ENCODE measurements around the gene SDCBP2. TPM values are rescaled to one million over a fixed set of nuclear protein-coding genes. Genes with fewer than 3 reads are reported as not detected.

Gene SDCBP2
- total and polyA plus RNA-seq, 2 of the 8 experiments (the other 6 are each of a cell fraction or from before 2014, with no cell fraction given) = 4.2 to 6.7 TPM

GRCh38 chr20:1283522-1284510 lies 45.1 kb downstream of the SDCBP2 start:
- Histone ChIP-seq H4K5ac (ENCODE audit: insufficient read length, low read depth, low read length) (no peak overlapping the region), H2AFZ (ENCODE audit: low read length) (no peak overlapping the region), H2BK12ac (ENCODE audit: low read depth, low read length) (no peak overlapping the region), H2BK20ac (ENCODE audit: low read length) (no peak overlapping the region), H3K4ac (replicated peaks; ENCODE audit: insufficient read length, low read depth, low read length) (no peak overlapping the region), H3K18ac (ENCODE audit: extremely low read depth, low read length) (no peak overlapping the region), H3K56ac (replicated peaks; ENCODE audit: insufficient read length, low read depth, low read length) (no peak overlapping the region), H3K9ac (replicated peaks in 1 of 4; ENCODE audit: extremely low read depth in 1 of 4, low read depth in 3 of 4, low read length in 3 of 4) (no peak overlapping the region), H3K23ac (ENCODE audit: insufficient read length) (no peak overlapping the region), H3K23me2 (ENCODE audit: low read depth, low read length) (no peaks in the 10 kb centered on the region), H3K9me3 (ENCODE audit: insufficient read depth in 2 of 2, low read depth in 1 of 2, low read length in 1 of 2) (no peaks in the 10 kb centered on the region), H4K20me1 (replicated peaks in 1 of 2; ENCODE audit: control insufficient read depth in 1 of 2, insufficient read depth in 2 of 2, low read length in 2 of 2) (no peaks in the 10 kb centered on the region), H2BK5ac (ENCODE audit: low read depth, low read length) (no peak overlapping the region), H3K4me3 (ENCODE audit: extremely low read depth in 1 of 4, insufficient read depth in 2 of 4, low read depth in 3 of 4, low read length in 4 of 4) (no peak overlapping the region), H3K27ac (ENCODE audit: low read depth, low read length) (no peak overlapping the region), H4K91ac (replicated peaks; ENCODE audit: insufficient read length, low read length) (no peak overlapping the region), H2BK120ac (replicated peaks; ENCODE audit: low read depth, low read length) (no peak overlapping the region), H2BK15ac (ENCODE audit: low read length) (no peak overlapping the region), H3K27me3 (replicated peaks in 1 of 4; ENCODE audit: control insufficient read depth in 3 of 4, extremely low read depth in 1 of 4, insufficient read depth in 3 of 4, low read length in 3 of 4) (no peaks in the 10 kb centered on the region), H2AK5ac (ENCODE audit: low read depth, low read length) (no peak overlapping the region), H3K36me3 (ENCODE audit: control insufficient read depth in 2 of 4, insufficient read depth in 4 of 4, low read length in 3 of 4) (no peaks in the 10 kb centered on the region), H3K4me2 (ENCODE audit: insufficient read depth in 1 of 2, low read depth in 2 of 2, low read length in 2 of 2) (no peak overlapping the region), H4K8ac (ENCODE audit: extremely low read depth, insufficient read depth, low read length) (no peak overlapping the region), H3K79me2 (ENCODE audit: control insufficient read depth in 1 of 2, insufficient read depth in 2 of 2, low read length in 2 of 2) (no peaks in the 10 kb centered on the region), H3K4me1 (replicated peaks in 1 of 4; ENCODE audit: control insufficient read depth in 3 of 4, insufficient read depth in 4 of 4, low read length in 3 of 4) (0 out of 7 replicates have a peak, but pooled peaks cover 0 to 2% (median under 1%) of the 10 kb centered on the region in 4 experiments), H3K14ac (ENCODE audit: insufficient read length) (no peak overlapping the region), H3K79me1 (ENCODE audit: low read depth, low read length) (no peaks in the 10 kb centered on the region)
- ChIA-PET CTCF (ENCODE audit: partially characterized antibody) (interaction anchor here (0.7 to 2.0 kb wide), 6 partner anchors 8 to 182 kb away, joined by 3 to 11 read pairs (median 4); no protein-coding TSS in a partner anchor), POLR2A (ENCODE audit: partially characterized antibody) (no interaction called here)
- WGBS, 2 experiments (ENCODE audit: extremely low coverage in 1 of 2, insufficient coverage in 1 of 2, insufficient read length in 1 of 2, insufficient replicate concordance in 2 of 2, low coverage in 1 of 2, low lambda C conversion rate in 2 of 2, missing lambda C conversion rate in 1 of 2) = 89% methylated on average over 9 of the region's 9 CpGs; no CpG with 5 or more reads in 1 of the 2 experiments
- FAIRE-seq = no peak
- TF ChIP-seq JUN (IDR thresholded peaks at IDR 0.05; ENCODE audit: low read depth, low read length) (no peak), GABPA (IDR thresholded peaks at IDR 0.05; ENCODE audit: borderline replicate concordance, insufficient read depth, low read length) (no peak), KDM4A (IDR thresholded peaks at IDR 0.05; ENCODE audit: low read depth, low read length, severe bottlenecking) (no peak), SP1 (IDR thresholded peaks at IDR 0.05; ENCODE audit: low read depth, low read length) (no peak), CBX5 (IDR thresholded peaks at IDR 0.05; ENCODE audit: low read depth, low read length) (no peak), KDM5A (IDR thresholded peaks at IDR 0.05; ENCODE audit: low read length) (no peak), SUZ12 (IDR thresholded peaks at IDR 0.05; ENCODE audit: low read length) (no peak), EGR1 (IDR thresholded peaks at IDR 0.05; ENCODE audit: borderline replicate concordance, low read depth, low read length) (no peak), TBP (IDR thresholded peaks at IDR 0.05; ENCODE audit: low read depth, low read length) (no peak), YY1 (IDR thresholded peaks at IDR 0.05; ENCODE audit: low read depth, low read length) (no peak)
- TF ChIP-seq, protein P1, sequence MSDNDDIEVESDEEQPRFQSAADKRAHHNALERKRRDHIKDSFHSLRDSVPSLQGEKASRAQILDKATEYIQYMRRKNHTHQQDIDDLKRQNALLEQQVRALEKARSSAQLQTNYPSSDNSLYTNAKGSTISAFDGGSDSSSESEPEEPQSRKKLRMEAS (IDR thresholded peaks at IDR 0.05) = no peak
- no peak for DNase-seq (ENCODE audit: low read depth in 1 of 2, low spot score in 2 of 2)

All from H1 (cell line).